SK-N-MC (cell line): ENCODE measurements around the gene ZNF296.

Source experiments
- EZH2 ChIP-seq: fragments of 200-600 bp; sonication (generic); IDR thresholded peaks from one replicate; pipeline ENCODE4 v1.6.1; 2017; ENCODE audit warnings: antibody characterized with exemption
- FOXP2 ChIP-seq: optimal IDR thresholded peaks from 2 replicates; pipeline ENCODE3; 2011; ENCODE audit warnings: mild to moderate bottlenecking, moderate library complexity; ENCODE audit not compliant: insufficient read depth; ENCODE audit errors: extremely low read length, control extremely low read depth
- POLR2AphosphoS5 ChIP-seq: IDR thresholded peaks from 2 replicates; pipeline ENCODE4 v1.6.1; 2012; ENCODE audit warnings: mild to moderate bottlenecking, low read depth, low read length, borderline replicate concordance

DNA sequence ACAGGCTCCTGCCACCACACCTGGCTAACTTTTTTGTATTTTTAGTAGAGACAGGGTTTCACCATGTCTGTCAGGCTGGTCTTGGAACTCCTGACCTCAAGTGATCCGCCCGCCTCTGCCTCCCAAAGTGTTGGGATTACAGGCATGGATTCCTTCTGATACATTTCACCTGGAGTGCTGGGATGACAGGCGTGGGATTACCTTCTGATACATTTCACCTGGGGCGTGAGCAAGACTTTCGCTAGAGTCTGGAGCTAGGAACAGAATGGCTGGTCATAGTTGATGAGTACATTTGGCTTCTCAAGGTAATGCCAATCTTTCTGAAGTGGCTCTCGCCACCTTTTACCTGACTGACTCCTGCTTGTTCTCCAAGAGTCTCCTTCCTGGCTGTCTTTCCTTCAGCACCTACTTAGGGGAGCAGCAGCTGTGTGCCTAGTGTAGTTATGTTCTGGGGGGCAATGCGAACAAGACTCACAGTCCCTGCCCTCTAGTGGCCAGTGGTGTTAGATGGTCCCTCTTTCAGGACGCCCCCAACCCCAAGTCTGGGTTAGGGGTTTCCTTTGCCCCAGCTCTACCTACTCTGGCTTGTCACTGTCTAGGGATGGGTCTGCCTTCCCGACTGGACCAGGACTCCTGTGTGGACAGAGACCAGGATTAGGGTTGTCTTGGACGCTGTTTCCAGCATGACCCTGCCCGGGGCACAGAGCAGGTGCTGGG is 36.0 kb upstream of the ZNF296 start:
- no peak for TF ChIP-seq POLR2AphosphoS5
- no peak for TF ChIP-seq FOXP2
- TF ChIP-seq EZH2: no peak
